ENCODE results near the gene KRTAP4-4.
"Not testable (repeated sequence)": the region's sequence is repeated elsewhere in the genome, so short reads cannot be mapped to it uniquely, and the experiment has no call there.

The KRTAP4-4 gene

GRCh38 chr17:41147531-41148204 is 12.9 kb downstream of the KRTAP4-4 start:
- no peak for DNase-seq

GRCh38 chr17:41145261-41145660 is 15.3 kb downstream of the KRTAP4-4 start:
- no peak for DNase-seq

DNA sequence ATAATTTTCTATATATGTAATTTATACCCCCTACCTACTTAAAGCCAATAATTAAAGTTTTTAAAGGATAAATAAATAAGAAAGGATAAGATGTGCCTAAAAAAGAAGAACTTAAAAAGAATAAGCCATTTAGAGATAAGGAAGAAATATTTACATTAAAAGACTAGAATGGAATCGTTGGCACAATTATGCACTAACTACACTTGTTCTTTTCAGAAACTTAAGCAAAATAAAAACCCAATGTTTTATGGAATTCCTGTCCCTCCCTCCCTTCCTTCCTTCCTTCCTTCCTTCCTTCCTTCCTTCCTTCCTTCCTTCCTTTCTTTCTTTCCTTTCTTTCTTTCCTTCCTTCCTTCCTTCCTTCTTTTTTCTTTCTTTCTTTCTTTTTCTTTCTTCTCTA is 15.7 kb downstream of the KRTAP4-4 start:
- DNase-seq: no peak

- DNase-seq: no peak
Measured at GRCh38 chr17:41141361-41141760, 19.2 kb downstream of the KRTAP4-4 start.

- no peak for DNase-seq
Measured at GRCh38 chr17:41140360-41141131, 20.0 kb downstream of the KRTAP4-4 start, which contains the start of gene KRTAP4-6. TSS of gene KRTAP4-6 (minus strand) at chr17:41140544. CDS start at chr17:41140487, 57 bp downstream.

GRCh38 chr17:41139865-41140264 is 20.7 kb downstream of the KRTAP4-4 start:
- not testable (repeated sequence) for DNase-seq

DNA sequence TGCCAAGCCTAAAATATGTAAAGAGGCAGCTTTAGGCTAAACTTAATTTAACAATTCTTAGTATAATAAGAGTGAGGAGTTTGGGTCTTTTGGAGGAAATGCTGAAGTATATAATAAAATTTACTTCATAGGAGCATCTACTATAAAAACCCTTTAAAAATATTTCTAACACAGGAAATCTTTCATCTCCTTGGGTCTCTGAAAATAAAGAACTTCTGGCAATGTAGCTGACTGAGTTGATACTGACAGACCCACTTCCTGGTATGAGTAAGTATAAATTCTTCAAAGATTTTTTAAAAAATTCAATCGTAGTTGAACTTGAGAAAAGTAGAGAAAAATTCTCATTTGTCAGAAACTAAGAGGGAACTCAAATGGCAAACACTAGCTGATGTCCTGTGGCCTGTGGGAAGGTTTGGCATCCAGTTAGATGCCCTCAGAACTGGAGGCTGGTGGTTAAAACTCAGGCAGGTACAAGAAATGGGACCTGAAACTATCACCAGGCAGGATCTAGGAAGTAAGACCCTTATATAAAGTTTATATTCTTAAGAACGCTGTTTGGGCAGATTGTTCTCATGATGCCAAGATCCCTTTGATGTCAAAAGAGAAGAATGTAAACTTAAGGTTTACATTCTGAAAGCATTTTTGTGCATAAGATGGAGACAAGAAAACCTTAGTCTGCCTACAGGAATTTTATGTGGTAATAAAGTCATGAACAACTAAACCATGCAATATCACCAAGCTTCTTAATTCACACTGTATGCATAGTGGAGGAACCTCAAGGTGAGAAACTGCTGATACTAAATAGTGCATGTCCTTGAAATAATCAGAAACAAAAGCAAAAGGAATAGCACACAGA is 26.4 kb downstream of the KRTAP4-4 start:
- no peak for DNase-seq

- no peak for DNase-seq
Measured at GRCh38 chr17:41131979-41132378, 28.6 kb downstream of the KRTAP4-4 start.

DNA sequence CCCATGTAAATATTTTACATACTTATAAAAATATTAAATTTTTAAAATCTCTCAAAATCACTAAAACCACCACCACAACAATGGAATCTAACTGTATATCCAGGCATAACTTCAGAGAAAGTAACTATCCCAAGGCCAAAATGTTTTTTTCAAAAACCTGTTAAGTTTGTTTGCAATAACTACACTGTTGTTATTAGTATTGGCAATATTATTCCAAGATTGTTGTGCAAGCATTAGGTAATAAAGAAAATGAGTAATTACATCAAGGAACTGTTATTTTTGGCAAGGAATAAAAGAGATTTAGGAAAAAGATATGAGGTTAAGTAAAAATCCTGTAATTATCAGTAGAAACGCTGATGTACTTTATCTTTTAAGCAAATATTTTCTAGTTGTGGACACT is 33.2 kb downstream of the KRTAP4-4 start:
- DNase-seq: no peak

GRCh38 chr17:41126412-41126811 is 34.1 kb downstream of the KRTAP4-4 start:
- DNase-seq: no peak

GRCh38 chr17:41125064-41125463 is 35.5 kb downstream of the KRTAP4-4 start:
- no peak for DNase-seq

DNA sequence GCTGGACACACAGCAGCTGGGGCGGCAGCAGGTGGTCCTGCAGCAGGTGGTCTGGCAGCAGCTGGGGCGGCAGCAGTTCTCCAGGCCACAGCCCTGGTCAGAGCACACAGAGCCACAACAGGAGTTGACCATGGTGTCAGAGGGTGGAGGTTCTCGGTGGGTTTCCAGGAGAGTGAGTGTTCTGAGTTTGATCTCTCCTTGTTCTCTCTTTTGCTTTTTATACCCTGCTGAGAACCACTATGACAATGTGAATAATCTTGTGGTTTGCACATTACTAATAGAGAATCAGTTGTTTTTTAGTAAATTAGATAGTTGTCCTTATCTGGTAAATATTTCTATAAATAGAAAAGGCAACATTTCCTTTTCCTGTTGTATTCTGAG is 36.6 kb downstream of the KRTAP4-4 start, which contains the start of gene KRTAP4-12:
Gene KRTAP4-12 (minus strand): TSS at position 192 of the 381 bp plus-strand sequence. CDS start 60 bp downstream, at position 132.
- not testable (repeated sequence) for DNase-seq

GRCh38 chr17:41123292-41123990 is 37.1 kb downstream of the KRTAP4-4 start:
- DNase-seq: not testable (repeated sequence)

GRCh38 chr17:41121742-41122141 is 38.8 kb downstream of the KRTAP4-4 start:
- DNase-seq: no peak

GRCh38 chr17:41119696-41120690 is 40.6 kb downstream of the KRTAP4-4 start:
- not testable (repeated sequence) for DNase-seq

DNA sequence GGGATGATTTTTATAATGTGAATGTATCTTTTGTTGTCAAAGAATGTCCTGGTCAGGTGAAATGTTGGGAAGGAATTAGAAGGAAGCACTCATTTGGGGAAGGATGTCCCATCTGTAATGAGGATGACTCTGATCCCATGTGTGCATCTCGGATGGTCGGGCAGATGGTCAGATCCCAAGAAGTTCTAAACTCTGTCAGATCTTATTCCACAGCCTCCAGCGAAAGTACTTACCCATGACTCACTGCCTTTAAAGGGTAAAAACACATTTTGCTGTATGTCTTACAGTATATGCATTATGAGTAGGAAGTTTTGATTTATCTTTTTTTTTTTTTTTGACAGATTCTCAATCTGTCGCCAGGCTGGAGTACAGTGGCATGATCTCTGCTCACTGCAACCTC is 41.8 kb downstream of the KRTAP4-4 start:
- DNase-seq: no peak

GRCh38 chr17:41117846-41118386 is 42.6 kb downstream of the KRTAP4-4 start, which contains the start of gene KRTAP4-11:
TSS of gene KRTAP4-11 (minus strand) at chr17:41118373. CDS start at chr17:41118315, 58 bp downstream.
- DNase-seq: not testable (repeated sequence)

GRCh38 chr17:41116297-41116696 is 44.3 kb downstream of the KRTAP4-4 start:
- no peak for DNase-seq

- DNase-seq: no peak
Measured at GRCh38 chr17:41111151-41111885, 49.2 kb downstream of the KRTAP4-4 start.

Data from NCI-H1092 treated with DMSO at 0.1 percent for 48 hours (cell line).